Central memory CD8-positive, alpha-beta T cell (primary cell): ENCODE measurements around the gene LRGUK.

Source experiments
- ATAC-seq: fragments of 150-1000 bp; cut with Tn5 transposase; replicated peaks from 2 replicates; pipeline ENCODE4 v1.10.0; 2022; ENCODE audit warnings: mild to moderate bottlenecking, moderate FRiP score, moderate number of reproducible peaks; ENCODE audit not compliant: poor library complexity, severe bottlenecking; ENCODE audit errors: extremely low read depth
- DNase-seq, 2 donors: peaks; one replicate each; pipeline ENCODE4 v3.0.0; 2021; ENCODE audit warnings: low spot score in 2 of 2
- H3K27ac Mint-ChIP-seq: one replicate; pipeline ENCODE4 v1.8.0; 2022; ENCODE audit warnings: low read depth, mild to moderate bottlenecking, moderate library complexity, mixed read lengths
- H3K27me3 Mint-ChIP-seq: one replicate; pipeline ENCODE4 v1.8.0; 2022; ENCODE audit warnings: mixed read lengths
- H3K36me3 Mint-ChIP-seq: one replicate; pipeline ENCODE4 v1.8.0; 2022; ENCODE audit warnings: mild to moderate bottlenecking, moderate library complexity, mixed read lengths; ENCODE audit not compliant: insufficient read depth
- H3K4me1 Mint-ChIP-seq: one replicate; pipeline ENCODE4 v1.8.0; 2022; ENCODE audit warnings: mixed read lengths
- H3K4me3 Mint-ChIP-seq: one replicate; pipeline ENCODE4 v1.8.0; 2022; ENCODE audit warnings: mild to moderate bottlenecking, moderate library complexity, mixed read lengths
- H3K9me3 Mint-ChIP-seq: one replicate; pipeline ENCODE4 v1.8.0; 2022; ENCODE audit warnings: mixed read lengths

LRGUK gene

GRCh38 chr7:134140889-134141867 is 14.0 kb downstream of the LRGUK start:
- ATAC-seq: peak; percentile 32
- no peaks in the 10 kb centered on the region for H3K9me3 Mint-ChIP-seq
- no peaks in the 10 kb centered on the region for H3K36me3 Mint-ChIP-seq
- H3K4me3 Mint-ChIP-seq: no peak overlapping the region
- H3K4me1 Mint-ChIP-seq: no peaks in the 10 kb centered on the region
- DNase-seq: peak in 1 of 2 donors; percentile 20
- no peak overlapping the region for H3K27ac Mint-ChIP-seq
- H3K27me3 Mint-ChIP-seq: no peaks in the 10 kb centered on the region

DNA sequence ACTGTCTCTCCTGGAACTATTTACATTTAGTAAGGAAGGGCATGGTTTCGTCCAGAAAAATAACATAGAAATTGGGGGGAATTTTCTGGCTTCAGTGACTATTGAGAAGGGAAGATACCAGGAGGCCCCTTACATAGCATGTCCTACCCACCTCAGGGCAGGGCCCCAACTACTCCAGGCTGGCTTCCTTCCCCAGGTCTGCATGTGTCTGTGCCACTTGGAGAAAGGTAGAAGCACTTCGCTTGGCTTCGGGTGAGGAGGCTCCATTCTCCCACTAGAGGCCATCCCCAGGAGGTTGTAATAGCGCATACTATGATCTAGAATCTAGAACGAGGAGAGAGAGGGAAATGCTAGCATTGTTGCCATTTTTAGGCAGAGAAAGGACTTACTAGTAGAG is 14.7 kb downstream of the LRGUK start:
- Mint-ChIP-seq H3K27me3 (peaks cover under 1% of the 10 kb centered on the region), H3K36me3 (no peaks in the 10 kb centered on the region), H3K4me3 (no peak overlapping the region), H3K9me3 (no peaks in the 10 kb centered on the region), H3K27ac (no peak overlapping the region), H3K4me1 (no peaks in the 10 kb centered on the region)
- ATAC-seq (no peak), DNase-seq (no peak)

DNA sequence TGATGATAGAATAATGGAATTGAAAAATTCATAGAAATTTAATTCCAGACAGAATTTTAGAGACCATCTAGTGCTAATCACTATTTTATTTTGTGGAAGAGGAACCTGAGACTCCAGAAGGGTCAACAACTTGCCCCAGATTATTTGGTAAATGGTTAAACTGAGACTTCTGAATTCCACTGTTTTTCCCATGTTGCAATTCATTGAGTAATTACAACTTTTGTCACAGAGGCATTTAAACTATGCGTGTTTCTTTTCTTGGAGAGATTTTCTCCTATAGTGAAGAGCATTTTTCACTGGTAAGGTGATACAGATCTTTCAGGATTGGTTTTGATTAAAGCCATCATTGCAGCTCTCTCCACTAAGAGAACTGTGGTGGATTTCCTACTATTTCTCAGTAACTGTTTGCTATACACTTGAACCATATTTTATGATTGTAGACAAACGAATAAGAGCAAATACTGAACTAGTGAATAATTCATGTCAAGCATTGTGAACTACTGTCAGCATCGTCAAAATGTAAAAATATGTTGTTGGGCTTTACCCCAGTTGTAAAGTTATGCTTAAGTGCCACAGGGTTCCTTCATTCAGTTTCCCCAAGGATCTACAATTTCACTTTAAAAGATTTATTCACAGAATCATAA is 26.5 kb downstream of the LRGUK start:
- ATAC-seq (no peak), DNase-seq (no peak)
- H3K36me3 Mint-ChIP-seq: no peaks in the 10 kb centered on the region

DNA sequence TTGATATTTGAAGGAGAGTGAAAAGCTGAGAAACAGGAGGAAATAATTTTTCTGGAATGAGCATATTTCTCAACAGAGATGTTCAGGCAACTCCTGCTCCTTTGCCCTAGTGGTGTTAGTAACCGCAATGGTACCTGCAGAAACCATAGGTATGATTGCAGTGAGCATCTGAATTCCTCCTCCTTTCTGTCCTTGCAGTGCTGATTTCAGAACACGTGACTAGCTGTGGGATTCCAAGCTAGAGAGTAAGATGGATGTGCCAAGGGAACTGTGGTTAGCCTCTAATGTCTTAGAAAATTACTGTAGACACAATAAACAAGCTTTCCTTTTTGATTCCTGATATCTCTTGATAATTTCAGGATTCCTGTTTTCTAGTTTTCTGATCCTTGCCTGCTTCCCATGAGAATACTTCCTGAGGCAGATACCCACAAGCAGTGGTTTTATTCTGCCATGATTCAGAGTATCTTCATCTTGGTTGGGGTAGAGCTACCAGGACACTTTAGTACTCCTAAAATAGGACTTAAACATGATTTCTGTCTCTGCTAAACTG is 27.5 kb downstream of the LRGUK start:
- DNase-seq: no peak
- Mint-ChIP-seq H3K4me1 (no peaks in the 10 kb centered on the region), H3K27me3 (peaks cover 29% of the 10 kb centered on the region), H3K9me3 (no peaks in the 10 kb centered on the region), H3K27ac (no peak overlapping the region), H3K36me3 (no peaks in the 10 kb centered on the region), H3K4me3 (no peak overlapping the region)
- ATAC-seq: no peak

More for the DNA sequence above, 26.5 kb downstream of the LRGUK start:
- Mint-ChIP-seq H3K4me3 (no peak overlapping the region), H3K4me1 (no peaks in the 10 kb centered on the region), H3K27ac (no peak overlapping the region), H3K9me3 (no peaks in the 10 kb centered on the region), H3K27me3 (peaks cover 29% of the 10 kb centered on the region)

GRCh38 chr7:134155206-134155605 is 28.1 kb downstream of the LRGUK start:
- Mint-ChIP-seq H3K4me1 (no peaks in the 10 kb centered on the region), H3K27me3 (peaks cover 29% of the 10 kb centered on the region), H3K27ac (no peak overlapping the region), H3K9me3 (no peaks in the 10 kb centered on the region), H3K4me3 (no peak overlapping the region), H3K36me3 (no peaks in the 10 kb centered on the region)
- DNase-seq (no peak), ATAC-seq (no peak)

GRCh38 chr7:134155871-134156270 is 28.7 kb downstream of the LRGUK start:
- Mint-ChIP-seq H3K4me1 (no peaks in the 10 kb centered on the region), H3K27me3 (peaks cover 29% of the 10 kb centered on the region), H3K9me3 (no peaks in the 10 kb centered on the region), H3K36me3 (no peaks in the 10 kb centered on the region), H3K4me3 (no peak overlapping the region), H3K27ac (no peak overlapping the region)
- no peak for ATAC-seq
- DNase-seq: no peak

GRCh38 chr7:134165252-134165651 is 38.1 kb downstream of the LRGUK start:
- H3K36me3 Mint-ChIP-seq: no peaks in the 10 kb centered on the region
- no peaks in the 10 kb centered on the region for H3K4me1 Mint-ChIP-seq
- ATAC-seq: no peak
- no peak for DNase-seq
- no peaks in the 10 kb centered on the region for H3K9me3 Mint-ChIP-seq
- H3K27me3 Mint-ChIP-seq: peaks cover 37% of the 10 kb centered on the region
- no peak overlapping the region for H3K27ac Mint-ChIP-seq
- H3K4me3 Mint-ChIP-seq: no peak overlapping the region

DNA sequence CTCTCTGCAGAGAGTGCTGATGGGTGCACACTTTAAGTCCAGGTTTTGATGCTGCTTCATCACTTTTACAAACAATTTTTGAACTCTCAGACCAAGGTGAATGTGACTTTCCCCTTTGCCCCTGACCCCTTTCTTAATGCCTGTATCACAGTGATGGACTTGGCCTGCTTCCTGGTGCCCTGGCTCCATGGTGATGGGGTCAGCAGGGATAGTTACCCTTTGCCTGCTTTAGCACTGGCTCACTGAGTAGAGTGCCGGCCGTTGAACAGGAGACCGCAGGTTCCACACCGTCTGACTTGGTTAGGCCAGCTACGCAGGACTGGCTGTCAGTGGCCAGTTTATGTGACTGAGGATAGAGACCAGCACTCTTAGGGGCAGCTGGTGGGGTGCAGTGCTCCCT is 40.1 kb downstream of the LRGUK start:
- Mint-ChIP-seq H3K27me3 (peaks cover 31% of the 10 kb centered on the region), H3K36me3 (no peaks in the 10 kb centered on the region), H3K9me3 (no peaks in the 10 kb centered on the region)

GRCh38 chr7:134167841-134168240 is 40.7 kb downstream of the LRGUK start:
- no peaks in the 10 kb centered on the region for H3K36me3 Mint-ChIP-seq
- DNase-seq (no peak), ATAC-seq (no peak)
- no peak overlapping the region for H3K4me3 Mint-ChIP-seq
- H3K9me3 Mint-ChIP-seq: no peaks in the 10 kb centered on the region
- H3K27ac Mint-ChIP-seq: no peak overlapping the region
- H3K4me1 Mint-ChIP-seq: no peaks in the 10 kb centered on the region
- peaks cover 25% of the 10 kb centered on the region for H3K27me3 Mint-ChIP-seq

More for the DNA sequence above, 40.1 kb downstream of the LRGUK start:
- ATAC-seq: no peak
- no peak overlapping the region for H3K4me3 Mint-ChIP-seq
- no peak overlapping the region for H3K27ac Mint-ChIP-seq
- DNase-seq: no peak
- no peaks in the 10 kb centered on the region for H3K4me1 Mint-ChIP-seq

DNA sequence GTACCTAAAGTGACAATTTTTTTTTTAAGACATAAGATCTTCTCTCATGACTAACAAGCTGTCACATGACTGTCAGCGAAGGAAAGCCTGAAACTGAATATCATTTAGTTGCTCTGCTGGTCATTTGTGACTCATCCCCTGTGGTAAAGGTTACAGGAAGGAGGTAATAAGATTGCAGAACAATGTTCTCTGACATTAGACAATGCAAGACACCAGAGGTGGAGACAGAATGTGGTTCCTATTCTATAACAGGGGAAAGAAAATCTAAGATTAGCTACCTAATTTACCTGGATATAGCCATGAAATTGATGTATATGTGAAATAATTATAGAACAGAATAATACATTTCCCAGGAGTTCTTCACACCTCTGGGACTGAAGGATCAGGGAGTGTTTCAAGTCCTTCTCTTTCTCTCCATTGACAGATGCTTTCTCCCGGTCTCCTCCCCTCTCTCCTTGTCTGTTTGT is 47.7 kb downstream of the LRGUK start:
- Mint-ChIP-seq H3K36me3 (no peaks in the 10 kb centered on the region), H3K27ac (no peak overlapping the region), H3K27me3 (peaks cover 11% of the 10 kb centered on the region), H3K9me3 (no peaks in the 10 kb centered on the region), H3K4me3 (no peak overlapping the region), H3K4me1 (no peaks in the 10 kb centered on the region)
- DNase-seq (no peak), ATAC-seq (no peak)

- Mint-ChIP-seq H3K36me3 (no peaks in the 10 kb centered on the region), H3K4me1 (no peaks in the 10 kb centered on the region), H3K9me3 (no peaks in the 10 kb centered on the region), H3K27ac (no peak overlapping the region), H3K27me3 (peaks cover 11% of the 10 kb centered on the region), H3K4me3 (no peak overlapping the region)
- ATAC-seq (no peak), DNase-seq (no peak)
These were observed 48.3 kb downstream of the LRGUK start for GRCh38 chr7:134175334-134176036.

DNA sequence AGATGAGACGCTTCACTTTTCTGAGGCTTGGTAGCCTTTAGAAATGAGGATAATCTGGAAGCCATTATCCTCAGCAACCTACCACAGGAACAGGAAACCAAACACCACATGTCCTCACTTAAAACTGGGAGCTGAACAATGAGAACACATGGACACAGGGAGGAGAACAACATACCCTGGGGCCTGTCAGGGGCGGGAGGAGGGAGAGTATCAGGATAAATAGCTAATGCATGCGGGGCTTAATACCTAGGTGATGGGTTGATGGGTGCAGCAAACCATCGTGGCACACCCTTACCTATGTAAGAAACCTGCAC is 48.9 kb downstream of the LRGUK start:
- H3K4me3 Mint-ChIP-seq: no peak overlapping the region
- ATAC-seq (no peak), DNase-seq (no peak)
- no peaks in the 10 kb centered on the region for H3K9me3 Mint-ChIP-seq
- H3K27me3 Mint-ChIP-seq: peaks cover 11% of the 10 kb centered on the region
- no peaks in the 10 kb centered on the region for H3K4me1 Mint-ChIP-seq
- no peaks in the 10 kb centered on the region for H3K36me3 Mint-ChIP-seq
- no peak overlapping the region for H3K27ac Mint-ChIP-seq
